T-helper 2 cell treated with Interferon-gamma antibody and Interleukin-4, amounts not matched to agents 100 ng/mL and 5 ng/mL, for 36 hours (primary cell): Measurements from ENCODE around the gene PTPRO. TPM values are rescaled to one million over a fixed set of nuclear protein-coding genes. Genes with fewer than 3 reads are reported as not detected.

Experiments
- intact Hi-C: fragments of 100-400 bp; cut with micrococcal nuclease; formaldehyde crosslinking; loops from one replicate; pipeline ENCODE4 v1.15.1; 2023
- total RNA-seq: library from RNA; stranded (reverse); gene quantifications from 2 replicates; pipeline ENCODE4 v1.2.3, GENCODE V29; 2022

The PTPRO gene
- total RNA-seq, 1 donor from 2014 or later: 4.0 TPM

DNA sequence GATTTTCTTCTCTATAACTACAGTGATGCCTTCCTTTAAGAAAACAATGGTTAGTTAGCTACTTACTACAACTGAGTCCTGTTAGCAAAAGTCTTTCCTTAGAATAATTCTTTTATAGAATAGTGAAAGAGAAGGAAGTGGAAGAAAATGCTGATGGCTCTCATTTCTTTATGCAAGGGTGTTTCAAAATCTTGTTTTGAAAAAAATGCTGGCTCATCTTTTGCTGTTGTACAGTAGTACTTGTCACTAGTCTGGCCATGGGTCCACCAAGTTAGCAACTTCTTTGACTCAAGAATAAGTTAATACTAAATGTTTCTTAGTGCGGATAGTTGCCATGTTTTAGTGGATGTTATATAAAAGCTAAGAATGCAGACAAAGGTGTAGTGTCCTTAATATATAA, 225.4 kb downstream of the PTPRO start:
- intact Hi-C loops: loop anchor here (2.0 kb wide), 1 partner anchor 23 kb away; no protein-coding TSS in a partner anchor

- intact Hi-C loops: no loop called here
Measured at GRCh38 chr12:15550793-15551192, 228.5 kb downstream of the PTPRO start.

DNA sequence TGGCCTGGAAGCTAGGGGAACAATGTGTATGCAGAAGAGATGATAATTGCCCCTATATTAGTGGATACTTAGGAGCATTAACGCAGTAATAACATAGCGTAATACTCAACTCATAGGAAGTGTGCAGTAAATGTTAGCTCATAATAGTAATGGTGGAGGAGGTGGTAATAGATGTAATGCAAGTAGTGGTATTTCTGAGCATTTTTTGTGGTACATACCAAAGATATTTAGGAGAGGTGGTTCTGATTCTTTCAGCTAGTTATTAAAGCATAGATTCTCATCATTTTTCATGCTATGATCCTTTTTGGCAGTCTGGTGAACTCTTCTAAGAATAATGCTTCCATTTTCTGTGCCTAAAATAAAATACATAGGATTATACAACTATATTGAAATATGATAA, 233.1 kb downstream of the PTPRO start:
- intact Hi-C loops: no loop called here

- intact Hi-C loops: no loop called here
Measured at GRCh38 chr12:15556411-15557102, 234.2 kb downstream of the PTPRO start.

- intact Hi-C loops: no loop called here
Measured at GRCh38 chr12:15558915-15559528, 236.7 kb downstream of the PTPRO start.

DNA sequence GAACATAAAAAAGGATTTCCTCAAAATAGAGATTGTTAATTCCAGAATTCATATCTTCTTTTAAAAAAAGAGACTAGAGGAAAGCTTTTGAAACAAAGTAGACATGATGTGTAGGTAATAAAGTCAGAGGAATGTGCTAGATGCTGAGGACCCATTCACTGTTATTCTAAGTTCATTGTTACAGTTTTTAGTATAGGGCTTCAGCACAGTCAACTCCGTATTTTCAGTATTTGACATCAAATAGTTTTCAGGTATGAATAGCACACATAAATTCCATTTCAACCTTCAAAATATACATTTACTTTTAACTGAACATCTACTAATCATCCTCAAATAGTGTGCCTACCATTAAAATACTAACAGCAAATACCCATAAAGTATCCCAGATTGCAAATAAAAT, 239.1 kb downstream of the PTPRO start:
- intact Hi-C loops: loop anchor here (5.0 kb wide), 1 partner anchor 789 kb away; a partner anchor contains a TSS

GRCh38 chr12:15562263-15562662, 240.0 kb downstream of the PTPRO start:
- intact Hi-C loops: loop anchor here (1.0 to 5.0 kb wide), 4 partner anchors 9 to 790 kb away; partner anchors contain the start of gene ARHGDIB

GRCh38 chr12:15563663-15564062, 241.4 kb downstream of the PTPRO start:
- intact Hi-C loops: loop anchor here (1.0 to 5.0 kb wide), 2 partner anchors 29 to 791 kb away; a partner anchor contains a TSS

- intact Hi-C loops: no loop called here
Measured at GRCh38 chr12:15574353-15574752, 252.0 kb downstream of the PTPRO start.

GRCh38 chr12:15575671-15576541, 253.6 kb downstream of the PTPRO start:
- intact Hi-C loops: no loop called here

DNA sequence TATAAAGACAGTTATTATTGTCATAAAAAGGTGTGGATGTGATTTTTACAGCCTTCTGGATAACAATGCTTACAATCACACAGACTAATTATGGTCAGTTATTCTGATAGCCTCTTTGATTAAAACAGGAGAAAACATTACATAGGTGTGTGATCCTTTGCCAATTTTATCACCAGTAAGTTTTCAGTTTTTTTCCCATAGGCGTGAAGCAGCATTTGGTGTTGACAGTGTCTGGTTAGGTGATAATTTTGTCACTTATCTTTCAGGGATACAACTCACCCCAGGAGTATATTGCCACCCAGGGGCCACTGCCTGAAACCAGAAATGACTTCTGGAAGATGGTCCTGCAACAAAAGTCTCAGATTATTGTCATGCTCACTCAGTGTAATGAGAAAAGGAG, 258.1 kb downstream of the PTPRO start:
- intact Hi-C loops: loop anchor here (1.0 to 5.0 kb wide), 2 partner anchors 48 to 358 kb away; partner anchors contain the start of gene RERG

- intact Hi-C loops: loop anchor here (5.0 kb wide), 1 partner anchor 359 kb away; the partner anchor contains the start of gene RERG
Measured at GRCh38 chr12:15581006-15581405, 258.7 kb downstream of the PTPRO start.

DNA sequence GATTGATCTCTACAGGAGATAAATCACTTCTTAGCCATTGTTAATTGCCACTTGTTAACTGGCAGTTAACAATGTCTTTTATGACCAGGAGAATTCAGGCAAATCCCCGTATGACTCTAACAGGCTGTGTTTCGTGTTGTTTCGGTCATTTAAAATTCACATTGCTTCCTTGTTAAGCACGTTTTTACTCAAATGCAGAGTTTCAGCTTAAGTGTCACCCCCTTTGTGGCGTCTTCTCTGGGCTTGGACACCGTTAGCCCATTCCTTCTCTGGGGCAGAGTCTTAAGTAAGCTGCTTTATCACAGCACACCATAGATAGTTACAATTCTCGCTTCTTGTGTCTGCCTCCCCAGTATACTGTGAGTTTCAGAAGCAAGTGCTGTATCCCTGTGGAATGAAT, 261.5 kb downstream of the PTPRO start:
- intact Hi-C loops: loop anchor here (1.0 to 5.0 kb wide), 3 partner anchors 52 to 362 kb away; partner anchors contain the start of gene RERG

DNA sequence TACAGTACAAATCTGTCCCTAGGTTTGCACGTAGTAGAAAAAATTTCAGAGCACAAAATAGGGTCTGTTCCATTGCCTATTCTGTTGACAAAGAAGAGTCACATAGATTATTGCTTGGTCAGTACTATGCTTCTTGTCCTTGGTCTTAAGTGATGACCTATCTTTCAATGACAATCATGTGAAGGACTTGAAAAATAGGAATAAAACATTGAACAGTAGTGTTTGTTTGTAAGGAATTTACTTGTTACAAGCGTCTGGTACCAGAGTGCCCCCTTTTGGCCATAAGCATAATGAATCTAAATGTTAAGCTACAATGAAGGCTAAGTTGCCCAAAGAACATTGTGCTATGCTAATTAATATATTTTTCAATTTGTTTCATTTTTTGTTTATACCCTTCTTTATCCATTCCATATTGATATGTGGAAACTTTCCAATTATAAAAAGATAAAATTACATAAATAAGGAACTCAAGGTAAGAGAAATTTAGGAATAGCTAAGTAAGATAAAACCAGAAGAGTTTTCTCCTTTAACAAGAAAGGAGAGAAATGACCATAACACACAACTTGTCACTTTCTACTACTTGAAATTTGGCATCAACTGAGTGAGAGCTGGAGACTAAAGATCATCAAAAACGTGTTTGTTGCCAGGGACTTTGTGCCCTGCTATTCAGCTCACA, 262.2 kb downstream of the PTPRO start:
- intact Hi-C loops: loop anchor here (1.0 to 5.0 kb wide), 3 partner anchors 52 to 362 kb away; partner anchors contain the start of gene RERG

- intact Hi-C loops: loop anchor here (1.0 to 5.0 kb wide), 4 partner anchors 183 to 310 kb away; partner anchors contain the start of gene EPS8
Measured at GRCh38 chr12:15589328-15590032, 267.2 kb downstream of the PTPRO start.

DNA sequence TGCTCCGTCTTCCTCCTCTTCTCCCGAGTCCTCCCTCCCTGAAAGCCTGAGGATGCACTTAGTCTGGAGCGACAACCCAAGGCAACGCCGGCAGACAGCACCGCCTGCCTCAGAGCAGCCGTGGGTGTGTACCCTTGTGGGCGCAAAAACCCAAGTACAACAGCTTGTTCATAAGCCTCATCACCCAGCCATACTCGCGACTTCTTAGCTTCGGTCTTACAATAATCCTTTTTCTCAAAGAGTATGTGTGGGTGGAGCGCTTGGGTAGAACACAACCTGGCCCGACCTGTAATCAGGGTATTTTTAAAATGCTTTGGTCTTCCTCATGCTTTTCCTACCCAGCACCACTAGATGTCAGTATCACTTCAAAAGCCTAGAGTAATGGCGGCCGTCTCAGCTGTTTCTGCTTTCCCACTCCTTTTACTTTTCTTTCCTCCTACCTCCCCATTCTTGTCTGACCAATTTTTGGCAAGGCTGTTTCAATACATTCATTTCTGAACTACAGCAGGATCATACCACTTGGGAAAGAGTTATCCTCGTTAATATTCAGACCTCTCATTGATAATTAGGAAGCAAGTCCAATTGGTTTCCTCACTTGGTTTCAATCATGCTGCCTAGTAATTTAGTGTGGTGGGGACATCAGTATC, 268.0 kb downstream of the PTPRO start:
- intact Hi-C loops: loop anchor here (1.0 to 5.0 kb wide), 4 partner anchors 182 to 309 kb away; partner anchors contain the start of gene EPS8

- intact Hi-C loops: loop anchor here (5.0 kb wide), 1 partner anchor 180 kb away; no protein-coding TSS in a partner anchor
Measured at GRCh38 chr12:15591811-15592210, 269.5 kb downstream of the PTPRO start.

- intact Hi-C loops: loop anchor here (5.0 kb wide), 1 partner anchor 179 kb away; no protein-coding TSS in a partner anchor
Measured at GRCh38 chr12:15592934-15593333, 270.6 kb downstream of the PTPRO start.

- intact Hi-C loops: no loop called here
Measured at GRCh38 chr12:15596174-15596573, 273.9 kb downstream of the PTPRO start.
